Body of pancreas (tissue), 4 donors: ENCODE data around the gene C1QTNF1.

Source experiments
- CTCF ChIP-seq, 7 experiments: fragments of 450-650 bp in 4 of 7; fragments of 200-600 bp in 3 of 7; sonication (generic) in 3 of 7; IDR thresholded peaks; one replicate each; pipeline ENCODE4 v1.5.1; 2016 to 2019; ENCODE audit warnings: antibody characterized with exemption in 7 of 7
- POLR2A ChIP-seq, 3 donors: fragments of 450-650 bp; IDR thresholded peaks; one replicate each; pipeline ENCODE4 v1.6.1; 2016; ENCODE audit warnings: antibody characterized with exemption in 3 of 3, mild to moderate bottlenecking in 2 of 3

- TF ChIP-seq CTCF (IDR thresholded peaks at IDR 0.05) (no peak), POLR2A (IDR thresholded peaks at IDR 0.05) (peak in 2 of 3 donors; percentile 26 to 27)
These were observed 18.7 kb upstream of the C1QTNF1 start for GRCh38 chr17:79005063-79005861.
